Smooth muscle cell (in vitro differentiated cells): Measurements from ENCODE around the gene SPNS1. TPM values are rescaled to one million over a fixed set of nuclear protein-coding genes. Genes with fewer than 3 reads are reported as not detected.

Source experiments
- DNase-seq: peaks from one replicate; lab custom pipeline; 2025; ENCODE audit not compliant: unreplicated experiment; lab: John Stamatoyannopoulos, UW
- H2AFZ ChIP-seq: fragments of 200-600 bp; sonication (generic); 2 replicates; pipeline ENCODE4 v1.6.0; 2016; ENCODE audit warnings: antibody characterized with exemption, low read depth, mild to moderate bottlenecking
- H3F3A ChIP-seq: fragments of 200-600 bp; sonication (generic); 2 replicates; pipeline ENCODE4 v1.6.0; 2017; ENCODE audit warnings: antibody characterized with exemption, low read depth
- H3K27ac ChIP-seq: fragments of 200-600 bp; sonication (generic); 2 replicates; pipeline ENCODE4 v1.5.1; 2016; ENCODE audit warnings: low read depth, mild to moderate bottlenecking
- H3K27me3 ChIP-seq: fragments of 200-600 bp; sonication (generic); 2 replicates; pipeline ENCODE4 v1.6.1; 2016; ENCODE audit warnings: low read depth, mild to moderate bottlenecking
- H3K36me3 ChIP-seq: fragments of 200-600 bp; sonication (generic); 2 replicates; pipeline ENCODE4 v1.5.1; 2016; ENCODE audit warnings: low read depth
- H3K4me1 ChIP-seq: fragments of 200-600 bp; sonication (generic); 2 replicates; pipeline ENCODE4 v1.5.1; 2016; ENCODE audit warnings: low read depth
- H3K4me2 ChIP-seq: fragments of 200-600 bp; sonication (generic); 2 replicates; pipeline ENCODE4 v1.6.0; 2016; ENCODE audit warnings: mild to moderate bottlenecking
- H3K4me3 ChIP-seq: fragments of 200-600 bp; sonication (generic); 2 replicates; pipeline ENCODE4 v1.5.1; 2016; ENCODE audit warnings: mild to moderate bottlenecking
- H3K79me2 ChIP-seq: fragments of 200-600 bp; sonication (generic); 2 replicates; pipeline ENCODE4 v1.6.0; 2016; ENCODE audit warnings: low read depth, mild to moderate bottlenecking
- H3K9ac ChIP-seq: fragments of 200-600 bp; sonication (generic); 2 replicates; pipeline ENCODE4 v1.6.0; 2016; ENCODE audit warnings: low read depth
- H3K9me3 ChIP-seq: fragments of 200-600 bp; sonication (generic); replicated peaks from 2 replicates; pipeline ENCODE4 v1.5.1; 2016; ENCODE audit warnings: low read depth
- H4K20me1 ChIP-seq: fragments of 200-600 bp; sonication (generic); 2 replicates; pipeline ENCODE4 v1.6.0; 2016; ENCODE audit warnings: low read depth
- WGBS: methylation state at CpG from one replicate; pipeline ENCODE4 v1.1.7; 2016; ENCODE audit warnings: low lambda C conversion rate; 5-methylcytosine and 5-hydroxymethylcytosine counted together
- polyA plus RNA-seq: library from polyadenylated mRNA; unstranded; fragments of >200 nt; fragmentation: Nextera tagmentation; extraction: Ambion mirVana; gene quantifications from 2 replicates; pipeline ENCODE4 v1.2.1, GENCODE V29; 2016
- total RNA-seq: library from RNA; depleted of rRNA; stranded (reverse); fragments of >200 nt; gene quantifications from 2 replicates; pipeline ENCODE4 v1.2.3, GENCODE V29; 2014
- TF ChIP-seq, protein P1 (sequence below): fragments of 200-600 bp; sonication (generic); IDR thresholded peaks from 2 replicates; pipeline ENCODE4 v1.5.1; 2017; ENCODE audit warnings: borderline replicate concordance, mild to moderate bottlenecking, antibody characterized with exemption; ENCODE audit not compliant: insufficient read depth, poor library complexity, severe bottlenecking

The SPNS1 gene
- total and polyA plus RNA-seq, 2 experiments from 2014 or later: 28.6 to 109 TPM

DNA sequence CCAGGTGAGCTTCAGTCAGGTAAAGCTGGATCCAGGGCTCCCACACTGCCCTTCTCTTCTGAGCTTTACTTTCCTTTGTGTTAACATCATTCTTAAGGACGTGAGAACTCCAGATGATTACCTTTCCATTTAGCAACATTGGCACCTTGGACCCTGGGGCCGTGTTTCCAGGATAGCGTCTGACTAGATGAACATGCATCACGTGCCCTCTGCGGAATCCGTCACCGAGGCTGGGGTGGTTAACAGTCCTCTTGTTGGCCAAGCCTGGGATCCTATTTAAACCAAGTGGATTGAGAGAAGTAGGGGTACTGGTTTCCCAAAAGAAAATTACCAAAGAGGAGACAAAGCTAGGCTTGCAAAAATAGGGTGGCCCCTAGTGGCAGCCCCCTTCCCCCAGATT lies 6.4 kb downstream of the SPNS1 start:
- Histone ChIP-seq H3K27ac (no peak overlapping the region), H2AFZ (no peak overlapping the region), H3K4me1 (no peaks in the 10 kb centered on the region), H3K36me3 (no peaks in the 10 kb centered on the region), H3K79me2 (peaks cover 6% of the 10 kb centered on the region), H3K27me3 (no peaks in the 10 kb centered on the region), H3K4me2 (no peak overlapping the region), H3K9ac (no peak overlapping the region), H3K9me3 (no peaks in the 10 kb centered on the region), H3F3A (no peaks in the 10 kb centered on the region), H4K20me1 (no peaks in the 10 kb centered on the region), H3K4me3 (no peak overlapping the region)
- 98% methylated on average over 7 of the region's 7 CpGs for WGBS
- TF ChIP-seq, protein P1, sequence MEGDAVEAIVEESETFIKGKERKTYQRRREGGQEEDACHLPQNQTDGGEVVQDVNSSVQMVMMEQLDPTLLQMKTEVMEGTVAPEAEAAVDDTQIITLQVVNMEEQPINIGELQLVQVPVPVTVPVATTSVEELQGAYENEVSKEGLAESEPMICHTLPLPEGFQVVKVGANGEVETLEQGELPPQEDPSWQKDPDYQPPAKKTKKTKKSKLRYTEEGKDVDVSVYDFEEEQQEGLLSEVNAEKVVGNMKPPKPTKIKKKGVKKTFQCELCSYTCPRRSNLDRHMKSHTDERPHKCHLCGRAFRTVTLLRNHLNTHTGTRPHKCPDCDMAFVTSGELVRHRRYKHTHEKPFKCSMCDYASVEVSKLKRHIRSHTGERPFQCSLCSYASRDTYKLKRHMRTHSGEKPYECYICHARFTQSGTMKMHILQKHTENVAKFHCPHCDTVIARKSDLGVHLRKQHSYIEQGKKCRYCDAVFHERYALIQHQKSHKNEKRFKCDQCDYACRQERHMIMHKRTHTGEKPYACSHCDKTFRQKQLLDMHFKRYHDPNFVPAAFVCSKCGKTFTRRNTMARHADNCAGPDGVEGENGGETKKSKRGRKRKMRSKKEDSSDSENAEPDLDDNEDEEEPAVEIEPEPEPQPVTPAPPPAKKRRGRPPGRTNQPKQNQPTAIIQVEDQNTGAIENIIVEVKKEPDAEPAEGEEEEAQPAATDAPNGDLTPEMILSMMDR: no peak
- no peak for DNase-seq

DNA sequence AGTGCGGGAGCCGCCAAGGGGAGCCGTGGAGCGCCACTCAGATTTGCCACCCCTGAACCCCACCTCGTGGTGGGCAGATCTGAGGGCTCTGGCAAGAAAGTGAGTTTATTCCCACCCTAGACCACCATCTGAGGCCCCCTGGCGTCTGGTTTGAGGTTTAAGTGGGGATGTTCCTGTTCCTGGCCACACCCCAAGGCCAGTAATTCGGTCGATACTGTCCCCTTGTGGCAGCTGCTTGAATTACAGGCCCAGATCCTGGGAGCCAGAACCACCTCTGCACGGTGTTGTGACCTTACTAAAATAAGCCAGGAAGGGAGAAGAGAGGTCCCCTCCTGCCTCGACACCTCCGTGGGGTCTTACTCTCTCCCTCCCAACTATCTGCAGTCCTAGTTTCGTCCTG lies 6.9 kb downstream of the SPNS1 start:
- H2AFZ ChIP-seq: no peak overlapping the region
- peaks cover 4% of the 10 kb centered on the region for H3K79me2 ChIP-seq
- H3K27ac ChIP-seq: no peak overlapping the region
- no peaks in the 10 kb centered on the region for H3K27me3 ChIP-seq
- no peaks in the 10 kb centered on the region for H3K36me3 ChIP-seq
- H3F3A ChIP-seq: no peaks in the 10 kb centered on the region
- 91% methylated on average over 12 of the region's 12 CpGs for WGBS
- H3K4me3 ChIP-seq: no peak overlapping the region
- no peak overlapping the region for H3K9ac ChIP-seq
- no peaks in the 10 kb centered on the region for H3K4me1 ChIP-seq
- no peaks in the 10 kb centered on the region for H4K20me1 ChIP-seq
- H3K9me3 ChIP-seq: no peaks in the 10 kb centered on the region
- TF ChIP-seq, protein P1: peak; percentile 48
- DNase-seq: no peak
- H3K4me2 ChIP-seq: no peak overlapping the region

DNA sequence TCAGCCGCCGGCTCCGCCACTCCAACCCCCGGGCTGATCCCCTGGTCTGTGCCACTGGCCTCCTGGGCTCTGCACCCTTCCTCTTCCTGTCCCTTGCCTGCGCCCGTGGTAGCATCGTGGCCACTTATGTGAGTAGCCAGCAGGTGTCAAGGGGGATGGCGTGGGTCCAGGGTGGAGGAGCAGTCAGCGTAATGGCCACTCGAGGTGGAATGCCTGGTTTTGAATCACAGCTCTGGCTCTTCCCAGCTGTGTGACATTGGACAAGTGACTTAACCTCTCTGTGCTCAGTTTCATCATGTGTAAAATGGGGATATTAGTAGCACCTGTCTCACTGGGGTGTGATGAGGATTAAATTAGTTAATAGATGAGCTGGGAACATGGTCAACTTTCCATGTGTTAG lies 7.8 kb downstream of the SPNS1 start:
- no peaks in the 10 kb centered on the region for H3K27me3 ChIP-seq
- no peaks in the 10 kb centered on the region for H4K20me1 ChIP-seq
- no peaks in the 10 kb centered on the region for H3F3A ChIP-seq
- H3K9me3 ChIP-seq: no peaks in the 10 kb centered on the region
- H3K36me3 ChIP-seq: peaks cover 3% of the 10 kb centered on the region
- no peak overlapping the region for H3K4me3 ChIP-seq
- DNase-seq: no peak
- H3K27ac ChIP-seq: no peak overlapping the region
- TF ChIP-seq, protein P1: no peak
- no peaks in the 10 kb centered on the region for H3K4me1 ChIP-seq
- no peak overlapping the region for H3K9ac ChIP-seq
- no peak overlapping the region for H2AFZ ChIP-seq
- no peak overlapping the region for H3K4me2 ChIP-seq
- over 99% methylated on average over 10 of the region's 10 CpGs for WGBS
- no peaks in the 10 kb centered on the region for H3K79me2 ChIP-seq

DNA sequence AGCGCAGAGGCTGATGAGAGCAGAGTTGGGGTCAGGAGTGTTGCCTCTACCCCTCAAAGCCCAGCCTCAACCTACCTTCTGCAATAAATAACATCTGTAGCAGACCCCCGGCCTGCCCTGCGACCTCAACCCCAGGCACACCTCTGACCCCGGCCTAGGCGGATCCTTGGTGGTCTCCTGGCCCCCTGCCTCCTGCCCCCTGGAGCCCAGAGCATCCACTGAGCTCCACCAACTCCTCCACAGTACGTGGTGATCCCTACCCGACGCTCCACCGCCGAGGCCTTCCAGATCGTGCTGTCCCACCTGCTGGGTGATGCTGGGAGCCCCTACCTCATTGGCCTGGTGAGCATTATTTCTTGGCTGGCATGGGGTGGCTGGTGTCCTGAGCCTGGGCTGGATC lies 8.4 kb downstream of the SPNS1 start:
- TF ChIP-seq, protein P1: no peak
- Histone ChIP-seq H3K4me2 (no peak overlapping the region), H3K4me3 (no peak overlapping the region), H3F3A (no peaks in the 10 kb centered on the region), H4K20me1 (no peaks in the 10 kb centered on the region), H3K9ac (no peak overlapping the region), H3K27ac (no peak overlapping the region), H3K9me3 (no peaks in the 10 kb centered on the region), H3K36me3 (peaks cover 3% of the 10 kb centered on the region), H2AFZ (no peak overlapping the region), H3K27me3 (no peaks in the 10 kb centered on the region), H3K4me1 (no peaks in the 10 kb centered on the region), H3K79me2 (no peaks in the 10 kb centered on the region)
- WGBS: 96% methylated on average over 11 of the region's 11 CpGs
- no peak for DNase-seq
